ENCODE data around the gene UBE2E1.
"Not testable (repeated sequence)": the region's sequence is repeated elsewhere in the genome, so short reads cannot be mapped to it uniquely, and the experiment has no call there.

The UBE2E1 gene

GRCh38 chr3:23859012-23859743 is 53.4 kb downstream of the UBE2E1 start:
- DNase-seq = no peak

- no peak for DNase-seq
Measured at GRCh38 chr3:23859839-23860382, 54.2 kb downstream of the UBE2E1 start.

- DNase-seq = no peak
Measured at GRCh38 chr3:23861689-23862088, 55.9 kb downstream of the UBE2E1 start.

GRCh38 chr3:23863060-23863459 is 57.3 kb downstream of the UBE2E1 start:
- no peak for DNase-seq

GRCh38 chr3:23864931-23865330 is 59.2 kb downstream of the UBE2E1 start:
- no peak for DNase-seq

- DNase-seq = peak; percentile 16
Measured at GRCh38 chr3:23865595-23866396, 60.0 kb downstream of the UBE2E1 start.

GRCh38 chr3:23867400-23867799 is 61.6 kb downstream of the UBE2E1 start:
- no peak for DNase-seq

- DNase-seq = no peak
Measured at GRCh38 chr3:23867838-23868237, 62.1 kb downstream of the UBE2E1 start.

- DNase-seq = no peak
Measured at GRCh38 chr3:23869977-23870662, 64.4 kb downstream of the UBE2E1 start.

- DNase-seq = not testable (repeated sequence)
Measured at GRCh38 chr3:23870663-23871043, 64.9 kb downstream of the UBE2E1 start.

GRCh38 chr3:23871361-23871760 is 65.6 kb downstream of the UBE2E1 start:
- DNase-seq = not testable (repeated sequence)

- no peak for DNase-seq
Measured at GRCh38 chr3:23872330-23872729, 66.6 kb downstream of the UBE2E1 start.

- DNase-seq = no peak
Measured at GRCh38 chr3:23873941-23874340, 68.2 kb downstream of the UBE2E1 start.

- no peak for DNase-seq
Measured at GRCh38 chr3:23874359-23875112, 68.8 kb downstream of the UBE2E1 start.

GRCh38 chr3:23875113-23875725 is 69.5 kb downstream of the UBE2E1 start:
- DNase-seq = no peak

GRCh38 chr3:23876923-23877322 is 71.2 kb downstream of the UBE2E1 start:
- no peak for DNase-seq

GRCh38 chr3:23877329-23877980 is 71.7 kb downstream of the UBE2E1 start:
- no peak for DNase-seq

- DNase-seq = no peak
Measured at GRCh38 chr3:23879485-23879884, 73.7 kb downstream of the UBE2E1 start.

- DNase-seq = no peak
Measured at GRCh38 chr3:23880703-23881339, 75.1 kb downstream of the UBE2E1 start.

- not testable (repeated sequence) for DNase-seq
Measured at GRCh38 chr3:23881993-23882392, 76.2 kb downstream of the UBE2E1 start.

- DNase-seq = no peak
Measured at GRCh38 chr3:23882487-23882918, 76.7 kb downstream of the UBE2E1 start.
